Gastrocnemius medialis (tissue), 4 donors: ENCODE measurements around the gene PPDPF.

Experiments
- POLR2A ChIP-seq, 2 donors: fragments of 450-650 bp; IDR thresholded peaks; one replicate each; pipeline ENCODE4 v1.6.1; 2017; ENCODE audit warnings: antibody characterized with exemption in 2 of 2, mild to moderate bottlenecking in 2 of 2, moderate library complexity in 2 of 2
- TF ChIP-seq, protein P1 (sequence below), 5 experiments: fragments of 450-650 bp in 3 of 5; fragments of 200-600 bp in 2 of 5; sonication (generic) in 2 of 5; IDR thresholded peaks in 4 of 5; conservative IDR thresholded peaks in 1 of 5; 1 replicate in 4 of 5; 2 replicates in 1 of 5; pipeline ENCODE4 v1.5.1; 2016 to 2019; ENCODE audit warnings: antibody characterized with exemption in 5 of 5, mild to moderate bottlenecking in 3 of 5, moderate library complexity in 3 of 5

DNA sequence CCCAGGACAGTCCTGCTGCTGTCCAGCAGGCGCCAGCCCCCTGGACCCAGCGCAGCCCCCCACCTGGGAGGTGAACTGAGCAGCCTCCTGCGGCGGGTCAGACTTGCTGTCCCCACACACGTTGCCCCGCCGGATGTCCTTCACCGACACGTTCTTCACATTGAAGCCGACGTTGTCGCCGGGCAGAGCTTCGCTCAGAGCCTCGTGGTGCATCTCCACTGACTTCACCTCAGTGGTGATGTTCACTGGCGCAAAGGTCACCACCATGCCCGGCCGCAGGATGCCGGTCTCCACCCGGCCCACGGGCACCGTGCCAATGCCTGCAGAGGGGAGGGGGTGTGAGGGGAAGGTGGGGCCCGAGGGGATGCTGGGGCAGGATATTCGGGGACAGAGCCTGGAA, 30.1 kb upstream of the PPDPF start:
- no peak for TF ChIP-seq POLR2A (IDR thresholded peaks at IDR 0.05)
- TF ChIP-seq, protein P1, sequence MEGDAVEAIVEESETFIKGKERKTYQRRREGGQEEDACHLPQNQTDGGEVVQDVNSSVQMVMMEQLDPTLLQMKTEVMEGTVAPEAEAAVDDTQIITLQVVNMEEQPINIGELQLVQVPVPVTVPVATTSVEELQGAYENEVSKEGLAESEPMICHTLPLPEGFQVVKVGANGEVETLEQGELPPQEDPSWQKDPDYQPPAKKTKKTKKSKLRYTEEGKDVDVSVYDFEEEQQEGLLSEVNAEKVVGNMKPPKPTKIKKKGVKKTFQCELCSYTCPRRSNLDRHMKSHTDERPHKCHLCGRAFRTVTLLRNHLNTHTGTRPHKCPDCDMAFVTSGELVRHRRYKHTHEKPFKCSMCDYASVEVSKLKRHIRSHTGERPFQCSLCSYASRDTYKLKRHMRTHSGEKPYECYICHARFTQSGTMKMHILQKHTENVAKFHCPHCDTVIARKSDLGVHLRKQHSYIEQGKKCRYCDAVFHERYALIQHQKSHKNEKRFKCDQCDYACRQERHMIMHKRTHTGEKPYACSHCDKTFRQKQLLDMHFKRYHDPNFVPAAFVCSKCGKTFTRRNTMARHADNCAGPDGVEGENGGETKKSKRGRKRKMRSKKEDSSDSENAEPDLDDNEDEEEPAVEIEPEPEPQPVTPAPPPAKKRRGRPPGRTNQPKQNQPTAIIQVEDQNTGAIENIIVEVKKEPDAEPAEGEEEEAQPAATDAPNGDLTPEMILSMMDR (IDR thresholded peaks at IDR 0.05 in 4 of 5, conservative IDR thresholded peaks at IDR 0.05 in 1 of 5): no peak
